A549 (cell line): ENCODE data around the gene SCT. TPM values are rescaled to one million over a fixed set of nuclear protein-coding genes. Genes with fewer than 3 reads are reported as not detected.

ENCODE experiments used
- ATAC-seq, 2 experiments: fragments of 200-7000 bp in 1 of 2; fragments of >200 bp in 1 of 2; cut with Nextera tagmentation in 1 of 2; cut with Tn5 transposase in 1 of 2; 3 replicates each; pipeline versions ENCODE4 v1.8.0 to v1.9.1; 2018 to 2020; ENCODE audit warnings: mild to moderate bottlenecking in 1 of 2, moderate library complexity in 1 of 2
- CTCF ChIA-PET: fragments of 300-600 bp; sonication (Branson Sonifier 250); formaldehyde crosslinking; extraction: SDS; loops from one replicate; lab custom pipeline; 2021; ENCODE audit warnings: antibody characterized with exemption, inconsistent platforms; lab: Yijun Ruan, JAX
- POLR2A ChIA-PET: fragments of 350-600 bp; formaldehyde crosslinking; extraction: SDS; loops from one replicate; lab custom pipeline; 2021; ENCODE audit warnings: antibody characterized with exemption, inconsistent platforms; lab: Yijun Ruan, JAX
- DNase-seq, 2 experiments: peaks; one replicate each; pipeline versions ENCODE4 v3.0.0 to v3.0.0-alpha.2; 2011 to 2016; ENCODE audit warnings: low read depth in 1 of 2, low spot score in 1 of 2
- FAIRE-seq: peaks from 2 replicates; lab custom pipeline; 2011; peaks lifted over from hg19 to GRCh38; lab: Jason Lieb, UNC
- H3K27ac ChIP-seq, 2 experiments: fragments of >200 bp; sonication (Bioruptor Twin); formaldehyde crosslinking; 3 replicates each; pipeline ENCODE4 v1.5.1; 2016 to 2017
- H3K4me1 ChIP-seq: fragments of >200 bp; sonication (Bioruptor Twin); formaldehyde crosslinking; 3 replicates; pipeline ENCODE4 v1.6.1; 2016
- H3K4me2 ChIP-seq: fragments of >200 bp; sonication (Bioruptor Twin); formaldehyde crosslinking; 3 replicates; pipeline ENCODE4 v1.6.1; 2016
- H3K4me3 ChIP-seq: fragments of >200 bp; sonication (Bioruptor Twin); formaldehyde crosslinking; 3 replicates; pipeline ENCODE4 v1.5.1; 2016
- H3K9me3 ChIP-seq: fragments of >200 bp; sonication (Bioruptor Twin); formaldehyde crosslinking; 3 replicates; pipeline ENCODE4 v1.6.1; 2016
- BCL3 ChIP-seq: fragments of >200 bp; sonication (Bioruptor Twin); formaldehyde crosslinking; IDR thresholded peaks from 3 replicates; pipeline ENCODE4 v1.6.1; 2016
- BHLHE40 ChIP-seq: IDR thresholded peaks from 2 replicates; pipeline ENCODE4 v1.6.1; 2012; ENCODE audit warnings: low read depth, low read length, inconsistent platforms
- CBX2 ChIP-seq: fragments of 200-600 bp; sonication (generic); IDR thresholded peaks from 2 replicates; pipeline ENCODE4 v1.6.1; 2016; ENCODE audit warnings: low read depth, mild to moderate bottlenecking, borderline replicate concordance
- CBX8 ChIP-seq: fragments of 200-600 bp; sonication (generic); IDR thresholded peaks from 2 replicates; pipeline ENCODE4 v1.6.1; 2016
- CEBPB ChIP-seq, 2 experiments: fragments of >200 bp in 1 of 2; sonication (Bioruptor Twin) in 1 of 2; formaldehyde crosslinking in 1 of 2; IDR thresholded peaks; 2 replicates each; pipeline ENCODE4 v1.6.1; 2012 to 2016
- EHMT2 ChIP-seq: fragments of 200-600 bp; sonication (generic); IDR thresholded peaks from 2 replicates; pipeline ENCODE4 v1.6.1; 2016; ENCODE audit warnings: antibody characterized with exemption, low read depth, mild to moderate bottlenecking, moderate library complexity
- EP300 ChIP-seq, 2 experiments: fragments of >200 bp; sonication (Bioruptor Twin); formaldehyde crosslinking; IDR thresholded peaks; 2 replicates in 1 of 2; 3 replicates in 1 of 2; pipeline ENCODE4 v1.6.1; 2016 to 2017
- ESRRA ChIP-seq: fragments of 150-350 bp; IDR thresholded peaks from 2 replicates; pipeline ENCODE4 v1.6.1; 2014; ENCODE audit warnings: mild to moderate bottlenecking, low read length, borderline replicate concordance
- FOSB ChIP-seq: fragments of 250-450 bp; sonication (Bioruptor Pico); IDR thresholded peaks from 2 replicates; pipeline ENCODE4 v1.5.0; 2020; ENCODE audit warnings: mild to moderate bottlenecking, moderate library complexity
- FOSL2 ChIP-seq, 2 experiments: fragments of 450-650 bp in 1 of 2; fragments of >200 bp in 1 of 2; sonication (Bioruptor Twin) in 1 of 2; formaldehyde crosslinking; IDR thresholded peaks; 2 replicates each; pipeline versions ENCODE4 v1.5.0 to v1.6.1; 2016 to 2020; ENCODE audit warnings: mild to moderate bottlenecking in 1 of 2, moderate library complexity in 1 of 2
- FOXS1 ChIP-seq: fragments of 250-450 bp; sonication (Bioruptor Pico); IDR thresholded peaks from 2 replicates; pipeline ENCODE4 v1.5.0; 2020; ENCODE audit warnings: mild to moderate bottlenecking, moderate library complexity
- GATA3 ChIP-seq: IDR thresholded peaks from 2 replicates; pipeline ENCODE4 v1.6.1; 2012; ENCODE audit warnings: borderline replicate concordance
- JUNB ChIP-seq: fragments of >200 bp; sonication (Bioruptor Twin); formaldehyde crosslinking; IDR thresholded peaks from 2 replicates; pipeline ENCODE4 v1.6.1; 2016
- KDM5A ChIP-seq: fragments of 200-600 bp; sonication (generic); IDR thresholded peaks from 2 replicates; pipeline ENCODE4 v1.6.1; 2016; ENCODE audit warnings: antibody characterized with exemption, mild to moderate bottlenecking
- MAZ ChIP-seq: fragments of 150-350 bp; IDR thresholded peaks from 2 replicates; pipeline ENCODE4 v1.6.1; 2014; ENCODE audit warnings: antibody characterized with exemption, low read depth, low read length, borderline replicate concordance
- NPAS2 ChIP-seq: fragments of 250-450 bp; sonication (Bioruptor Pico); IDR thresholded peaks from 2 replicates; pipeline ENCODE4 v1.8.0; 2022; ENCODE audit warnings: mild to moderate bottlenecking, moderate library complexity, borderline replicate concordance
- NR3C1 ChIP-seq: fragments of >200 bp; sonication (Bioruptor Twin); formaldehyde crosslinking; IDR thresholded peaks from 3 replicates; pipeline ENCODE4 v1.6.1; 2017
- PBX3 ChIP-seq: IDR thresholded peaks from 2 replicates; pipeline ENCODE4 v1.6.1; 2012
- PHF8 ChIP-seq: fragments of 200-600 bp; sonication (generic); IDR thresholded peaks from 2 replicates; pipeline ENCODE4 v1.6.1; 2016; ENCODE audit warnings: low read depth, mild to moderate bottlenecking, antibody characterized with exemption, moderate library complexity, borderline replicate concordance
- RARB ChIP-seq: fragments of 250-450 bp; sonication (Bioruptor Pico); IDR thresholded peaks from 2 replicates; pipeline ENCODE4 v1.8.0; 2021; ENCODE audit warnings: mild to moderate bottlenecking, moderate library complexity
- RCOR1 ChIP-seq: fragments of 150-350 bp; IDR thresholded peaks from 2 replicates; pipeline ENCODE4 v1.6.1; 2014; ENCODE audit warnings: antibody characterized with exemption, low read length, low read depth
- TP53 ChIP-seq: fragments of 250-450 bp; sonication (Bioruptor Pico); IDR thresholded peaks from 2 replicates; pipeline ENCODE4 v1.5.0; 2021; ENCODE audit warnings: mild to moderate bottlenecking, moderate library complexity
- USF2 ChIP-seq: fragments of 450-650 bp; IDR thresholded peaks from 2 replicates; pipeline ENCODE4 v1.6.1; 2014; ENCODE audit warnings: antibody characterized with exemption
- ZC3H11A ChIP-seq: fragments of 450-650 bp; IDR thresholded peaks from 2 replicates; pipeline ENCODE4 v1.6.1; 2014; ENCODE audit warnings: antibody characterized with exemption, mild to moderate bottlenecking
- ZFP36 ChIP-seq: fragments of 450-650 bp; IDR thresholded peaks from 2 replicates; pipeline ENCODE4 v1.6.1; 2014; ENCODE audit warnings: borderline replicate concordance; ENCODE audit not compliant: partially characterized antibody
- WGBS: methylation state at CpG from one replicate; pipeline ENCODE4 v1.1.6; 2017; ENCODE audit errors: missing lambda C conversion rate; 5-methylcytosine and 5-hydroxymethylcytosine counted together
- polyA plus RNA-seq, 4 experiments: library from polyadenylated mRNA; depleted of rRNA in 3 of 4; stranded (reverse); fragments of >200 nt; fragmentation: RNase III in 1 of 4; extraction: RNeasy Plus Mini Kit Qiagen cat#74134 plus additional on column Dnase treatment in 1 of 4; gene quantifications; 2 replicates in 3 of 4; 3 replicates in 1 of 4; pipeline ENCODE4 v1.2.3, GENCODE V29; 2011 to 2017
- TF ChIP-seq, protein P1 (sequence below): fragments of >200 bp; sonication (Bioruptor Twin); formaldehyde crosslinking; IDR thresholded peaks from 3 replicates; pipeline ENCODE4 v1.5.1; 2016

Gene SCT
- polyA plus RNA-seq, 2 of the 4 experiments (the other 2 are of a cell fraction), result not detected

DNA sequence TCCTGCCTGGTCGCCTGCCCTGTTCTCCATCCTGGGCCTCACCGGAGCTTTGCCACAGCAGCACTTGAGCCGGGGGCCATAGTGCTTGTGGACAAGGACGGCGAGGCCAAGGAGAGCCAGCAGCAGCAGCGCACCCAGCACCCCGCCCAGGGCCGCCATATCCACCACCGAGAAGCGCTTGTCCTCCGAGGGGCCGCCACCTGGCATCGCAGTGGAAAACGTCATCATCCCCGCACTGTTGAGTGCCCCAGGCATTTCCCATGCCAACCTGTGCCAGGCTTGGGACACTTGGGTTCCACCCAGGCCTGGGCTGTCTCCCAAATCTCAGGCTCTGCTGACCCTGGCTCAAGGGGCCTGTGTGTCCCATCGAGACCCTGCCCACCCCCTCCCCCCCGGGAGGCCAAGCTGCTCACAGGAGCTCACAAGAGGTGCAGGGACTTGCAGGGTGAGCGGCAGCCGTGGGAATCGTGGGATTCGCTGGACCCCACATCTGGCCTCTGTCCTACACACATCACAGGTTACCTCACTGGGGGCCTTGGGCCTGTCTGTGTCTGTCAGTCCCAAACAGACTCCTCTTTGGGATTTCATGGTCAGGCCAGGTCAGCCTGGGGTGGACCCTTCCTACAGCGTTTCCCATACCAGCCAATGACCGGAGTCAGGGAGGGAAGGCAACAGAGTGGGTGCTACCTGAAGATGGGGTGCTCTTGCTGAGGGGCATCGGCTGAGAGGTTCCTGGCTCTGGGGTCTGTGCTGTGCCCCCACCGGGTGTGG, 8.9 kb downstream of the SCT start:
- WGBS, result 84% methylated on average over 17 of the region's 25 CpGs
- FAIRE-seq, result no peak
- ChIA-PET CTCF (no interaction called here), POLR2A (no interaction called here)
- TF ChIP-seq BHLHE40 (no peak), FOSB (CRISPR knock-in tag) (no peak), CBX8 (no peak), JUNB (no peak), EP300 (IDR thresholded peaks at IDR 0.05) (no peak), ESRRA (no peak), PBX3 (no peak), EHMT2 (no peak), FOXS1 (CRISPR knock-in tag) (no peak), BCL3 (no peak), CEBPB (IDR thresholded peaks at IDR 0.05) (no peak), TP53 (CRISPR knock-in tag) (no peak), USF2 (no peak), KDM5A (no peak), CBX2 (no peak), ZC3H11A (no peak), ZFP36 (no peak), MAZ (no peak), GATA3 (no peak)
- TF ChIP-seq, protein P1, sequence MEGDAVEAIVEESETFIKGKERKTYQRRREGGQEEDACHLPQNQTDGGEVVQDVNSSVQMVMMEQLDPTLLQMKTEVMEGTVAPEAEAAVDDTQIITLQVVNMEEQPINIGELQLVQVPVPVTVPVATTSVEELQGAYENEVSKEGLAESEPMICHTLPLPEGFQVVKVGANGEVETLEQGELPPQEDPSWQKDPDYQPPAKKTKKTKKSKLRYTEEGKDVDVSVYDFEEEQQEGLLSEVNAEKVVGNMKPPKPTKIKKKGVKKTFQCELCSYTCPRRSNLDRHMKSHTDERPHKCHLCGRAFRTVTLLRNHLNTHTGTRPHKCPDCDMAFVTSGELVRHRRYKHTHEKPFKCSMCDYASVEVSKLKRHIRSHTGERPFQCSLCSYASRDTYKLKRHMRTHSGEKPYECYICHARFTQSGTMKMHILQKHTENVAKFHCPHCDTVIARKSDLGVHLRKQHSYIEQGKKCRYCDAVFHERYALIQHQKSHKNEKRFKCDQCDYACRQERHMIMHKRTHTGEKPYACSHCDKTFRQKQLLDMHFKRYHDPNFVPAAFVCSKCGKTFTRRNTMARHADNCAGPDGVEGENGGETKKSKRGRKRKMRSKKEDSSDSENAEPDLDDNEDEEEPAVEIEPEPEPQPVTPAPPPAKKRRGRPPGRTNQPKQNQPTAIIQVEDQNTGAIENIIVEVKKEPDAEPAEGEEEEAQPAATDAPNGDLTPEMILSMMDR, result no peak
- Histone ChIP-seq H3K27ac (no peak overlapping the region), H3K4me2 (no peak overlapping the region), H3K9me3 (no peaks in the 10 kb centered on the region), H3K4me1 (peaks cover 13% of the 10 kb centered on the region; the same call in 2 of the 3 replicates), H3K4me3 (no peak overlapping the region)
- DNase-seq, result no peak
- no peak for ATAC-seq

DNA sequence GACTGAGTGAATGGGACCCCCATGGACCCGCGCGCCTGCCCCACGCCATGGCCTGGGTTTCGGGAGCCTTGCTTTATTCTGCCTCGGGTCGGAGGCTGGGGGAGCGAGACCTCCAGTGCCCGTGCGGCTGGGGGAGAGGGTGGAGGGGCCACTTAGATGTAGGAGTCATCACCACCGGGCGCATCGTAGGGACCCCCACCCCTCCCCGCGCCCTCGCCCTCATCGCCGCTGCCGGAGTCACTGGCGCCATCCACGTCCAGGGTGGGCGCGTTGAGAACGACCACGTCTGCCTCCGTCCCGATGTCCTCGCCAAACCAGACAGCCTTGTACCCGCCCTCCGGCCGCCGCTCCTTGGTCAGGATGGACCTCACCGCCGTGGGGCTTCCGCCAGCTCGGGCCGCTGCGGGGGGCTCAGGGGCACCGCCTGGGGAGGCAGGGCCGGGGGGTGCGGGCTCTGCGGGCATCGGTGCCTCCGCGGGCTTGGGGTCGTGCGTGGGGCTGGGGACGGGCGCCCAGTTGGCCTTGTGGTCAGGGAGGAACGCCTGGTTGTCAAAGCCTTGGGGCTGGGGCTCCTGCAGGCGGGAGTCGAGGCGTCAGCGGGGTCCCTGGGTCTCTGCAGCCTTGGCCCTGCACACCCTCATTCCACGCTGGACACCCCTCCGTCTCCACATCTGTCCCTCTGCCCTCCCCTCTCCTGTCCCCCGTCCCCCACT, 9.6 kb downstream of the SCT start:
- Histone ChIP-seq H3K4me3 (no peak overlapping the region), H3K27ac (no peak overlapping the region), H3K9me3 (no peaks in the 10 kb centered on the region), H3K4me2 (no peak overlapping the region), H3K4me1 (peaks cover 13% of the 10 kb centered on the region; the same call in 2 of the 3 replicates)
- FAIRE-seq, result no peak
- no peak for ATAC-seq
- POLR2A ChIA-PET, result no interaction called here
- CTCF ChIA-PET, result no interaction called here
- no peak for DNase-seq
- 94% methylated on average over 52 of the region's 57 CpGs for WGBS
- TF ChIP-seq JUNB (no peak), KDM5A (no peak), FOSB (CRISPR knock-in tag) (no peak), GATA3 (no peak), NPAS2 (CRISPR knock-in tag) (no peak), RARB (CRISPR knock-in tag) (no peak), USF2 (no peak), NR3C1 (no peak), BHLHE40 (no peak), PHF8 (no peak), FOSL2 (IDR thresholded peaks at IDR 0.05) (no peak), FOSL2 (CRISPR knock-in tag; IDR thresholded peaks at IDR 0.05) (no peak), RCOR1 (no peak), PBX3 (no peak), TP53 (CRISPR knock-in tag) (no peak)
- TF ChIP-seq, protein P1, result no peak
